ENCODE data around the gene ELP1.

GRCh38 chr9:108866001-108866420 lies 67.9 kb downstream of the ELP1 start:
- TF ChIP-seq CTCF (IDR thresholded peaks at IDR 0.05 in 4 of 5, conservative IDR thresholded peaks at IDR 0.05 in 1 of 5) (no peak), POLR2A (IDR thresholded peaks at IDR 0.05) (no peak)

Measured in gastrocnemius medialis (tissue), 4 donors.